Suprapubic skin (tissue), 4 donors: ENCODE results near the gene ARHGDIB.

ENCODE experiments used
- CTCF ChIP-seq, 2 donors: fragments of 200-600 bp in 1 of 2; fragments of 450-650 bp in 1 of 2; sonication (generic) in 1 of 2; IDR thresholded peaks; one replicate each; pipeline ENCODE4 v1.5.1; 2016 to 2019; ENCODE audit warnings: antibody characterized with exemption in 2 of 2, mild to moderate bottlenecking in 1 of 2, moderate library complexity in 1 of 2
- EP300 ChIP-seq: sonication (generic); formaldehyde crosslinking; IDR thresholded peaks from one replicate; pipeline ENCODE4 v1.6.1; 2017; ENCODE audit warnings: antibody characterized with exemption
- POLR2A ChIP-seq, 2 donors: fragments of 450-650 bp; IDR thresholded peaks; one replicate each; pipeline ENCODE4 v1.6.1; 2017; ENCODE audit warnings: antibody characterized with exemption in 2 of 2, mild to moderate bottlenecking in 2 of 2, moderate library complexity in 2 of 2
- POLR2AphosphoS5 ChIP-seq, 3 donors: sonication (generic); formaldehyde crosslinking; IDR thresholded peaks; one replicate each; pipeline ENCODE4 v1.6.1; 2017; ENCODE audit warnings: antibody characterized with exemption in 3 of 3

GRCh38 chr12:14927267-14927666 lies 34.1 kb downstream of the ARHGDIB start:
- TF ChIP-seq POLR2AphosphoS5 (IDR thresholded peaks at IDR 0.05) (no peak), POLR2A (IDR thresholded peaks at IDR 0.05) (no peak), CTCF (IDR thresholded peaks at IDR 0.05) (no peak), EP300 (no peak)
